Islet precursor cell (in vitro differentiated cells): ENCODE data around the gene PTPRM.
A peak's percentile ranks its signal among the peaks of the same experiment; 100 is the strongest.
"Not testable (repeated sequence)": the region's sequence is repeated elsewhere in the genome, so short reads cannot be mapped to it uniquely, and the experiment has no call there.

Source experiments
- DNase-seq: peaks from one replicate; pipeline ENCODE4 v3.0.0-alpha.2; 2018

PTPRM gene

GRCh38 chr18:8423051-8423557 is 856.0 kb downstream of the PTPRM start:
- DNase-seq, result peak; percentile 95

- peak; percentile 74 for DNase-seq
Measured at GRCh38 chr18:8424481-8424880, 857.4 kb downstream of the PTPRM start.

GRCh38 chr18:8424917-8425725 is 858.0 kb downstream of the PTPRM start:
- DNase-seq, result peak; percentile 99

GRCh38 chr18:8426401-8426800 is 859.3 kb downstream of the PTPRM start:
- DNase-seq, result peak; percentile 76

- no peak for DNase-seq
Measured at GRCh38 chr18:8427339-8427738, 860.2 kb downstream of the PTPRM start.

- DNase-seq, result no peak
Measured at GRCh38 chr18:8428951-8429350, 861.8 kb downstream of the PTPRM start.

GRCh38 chr18:8431036-8431435 is 863.9 kb downstream of the PTPRM start:
- no peak for DNase-seq

GRCh38 chr18:8433323-8433722 is 866.2 kb downstream of the PTPRM start:
- DNase-seq, result no peak

GRCh38 chr18:8433771-8434170 is 866.7 kb downstream of the PTPRM start:
- no peak for DNase-seq

- DNase-seq, result no peak
Measured at GRCh38 chr18:8435376-8435775, 868.3 kb downstream of the PTPRM start.

- DNase-seq, result no peak
Measured at GRCh38 chr18:8439055-8439454, 871.9 kb downstream of the PTPRM start.

- no peak for DNase-seq
Measured at GRCh38 chr18:8443505-8443904, 876.4 kb downstream of the PTPRM start.

- not testable (repeated sequence) for DNase-seq
Measured at GRCh38 chr18:8446936-8447335, 879.8 kb downstream of the PTPRM start.

- DNase-seq, result no peak
Measured at GRCh38 chr18:8448130-8448529, 881.0 kb downstream of the PTPRM start.

- no peak for DNase-seq
Measured at GRCh38 chr18:8450013-8450412, 882.9 kb downstream of the PTPRM start.

- no peak for DNase-seq
Measured at GRCh38 chr18:8450898-8451665, 884.0 kb downstream of the PTPRM start.

- no peak for DNase-seq
Measured at GRCh38 chr18:8453528-8453927, 886.4 kb downstream of the PTPRM start.

- no peak for DNase-seq
Measured at GRCh38 chr18:8454136-8454535, 887.0 kb downstream of the PTPRM start.

GRCh38 chr18:8455661-8456614 is 888.8 kb downstream of the PTPRM start:
- no peak for DNase-seq
